HUES64 (cell line): ENCODE data around the gene ANTXR2.

ENCODE experiments used
- H3K27ac ChIP-seq: 2 replicates; pipeline ENCODE4 v1.7.0; 2013; ENCODE audit warnings: low read depth, low read length, inconsistent platforms
- H3K27me3 ChIP-seq: 2 replicates; pipeline ENCODE4 v1.6.1; 2013; ENCODE audit warnings: mild to moderate bottlenecking, low read length; ENCODE audit not compliant: insufficient read depth
- H3K36me3 ChIP-seq: 2 replicates; pipeline ENCODE4 v1.6.1; 2013; ENCODE audit warnings: mild to moderate bottlenecking, low read length; ENCODE audit not compliant: insufficient read depth
- H3K4me1 ChIP-seq: 2 replicates; pipeline ENCODE4 v1.6.1; 2013; ENCODE audit warnings: mild to moderate bottlenecking, low read length, moderate library complexity; ENCODE audit not compliant: insufficient read depth
- H3K4me3 ChIP-seq: 2 replicates; pipeline ENCODE4 v1.5.1; 2013; ENCODE audit warnings: mild to moderate bottlenecking, low read length, moderate library complexity
- H3K9ac ChIP-seq: 2 replicates; pipeline ENCODE4 v1.6.1; 2013; ENCODE audit warnings: mild to moderate bottlenecking, low read depth, low read length
- H3K9me3 ChIP-seq: 2 replicates; pipeline ENCODE4 v1.6.1; 2013; ENCODE audit warnings: low read depth, low read length; ENCODE audit not compliant: insufficient read depth
- WGBS: fragments of 150-250, 120-280 bp; methylation state at CpG from one replicate; pipeline ENCODE4 v1.1.7; 2013; ENCODE audit warnings: missing lambda C conversion rate; 5-methylcytosine and 5-hydroxymethylcytosine counted together

Gene ANTXR2

GRCh38 chr4:79857811-79858210 is 215.2 kb downstream of the ANTXR2 start:
- Histone ChIP-seq H3K27me3 (no peaks in the 10 kb centered on the region), H3K27ac (no peak overlapping the region), H3K4me3 (no peak overlapping the region), H3K4me1 (no peaks in the 10 kb centered on the region), H3K36me3 (no peaks in the 10 kb centered on the region), H3K9me3 (no peaks in the 10 kb centered on the region), H3K9ac (no peak overlapping the region)
- WGBS, result 91% methylated on average over 1 of the region's 1 CpG

GRCh38 chr4:79856196-79856595 is 216.8 kb downstream of the ANTXR2 start:
- 87% methylated on average over 3 of the region's 3 CpGs for WGBS
- H3K27ac ChIP-seq, result no peak overlapping the region

GRCh38 chr4:79854856-79855502 is 218.1 kb downstream of the ANTXR2 start:
- H3K9ac ChIP-seq, result no peak overlapping the region
- WGBS, result 85% methylated on average over 4 of the region's 4 CpGs

More at GRCh38 chr4:79856196-79856595, 216.8 kb downstream of the ANTXR2 start:
- H3K9me3 ChIP-seq, result no peaks in the 10 kb centered on the region
- no peaks in the 10 kb centered on the region for H3K4me1 ChIP-seq
- H3K36me3 ChIP-seq, result no peaks in the 10 kb centered on the region
- H3K27me3 ChIP-seq, result no peaks in the 10 kb centered on the region
- no peak overlapping the region for H3K9ac ChIP-seq
- no peak overlapping the region for H3K4me3 ChIP-seq

GRCh38 chr4:79852305-79852730 is 220.7 kb downstream of the ANTXR2 start:
- Histone ChIP-seq H3K27ac (no peak overlapping the region), H3K36me3 (no peaks in the 10 kb centered on the region)
- 71% methylated on average over 4 of the region's 4 CpGs for WGBS

More at GRCh38 chr4:79854856-79855502, 218.1 kb downstream of the ANTXR2 start:
- Histone ChIP-seq H3K36me3 (no peaks in the 10 kb centered on the region), H3K9me3 (no peaks in the 10 kb centered on the region), H3K4me3 (no peak overlapping the region), H3K27me3 (no peaks in the 10 kb centered on the region), H3K4me1 (no peaks in the 10 kb centered on the region), H3K27ac (no peak overlapping the region)

GRCh38 chr4:79851625-79852304 is 221.3 kb downstream of the ANTXR2 start:
- Histone ChIP-seq H3K4me1 (no peaks in the 10 kb centered on the region; the same call in 1 of the 2 replicates), H3K4me3 (no peak overlapping the region), H3K27ac (no peak overlapping the region), H3K9me3 (no peaks in the 10 kb centered on the region), H3K9ac (no peak overlapping the region), H3K27me3 (no peaks in the 10 kb centered on the region), H3K36me3 (no peaks in the 10 kb centered on the region)
- no CpG with 5 or more reads among the region's 1 CpG for WGBS

More at GRCh38 chr4:79852305-79852730, 220.7 kb downstream of the ANTXR2 start:
- Histone ChIP-seq H3K9ac (no peak overlapping the region), H3K27me3 (no peaks in the 10 kb centered on the region), H3K4me1 (no peaks in the 10 kb centered on the region; the same call in 1 of the 2 replicates), H3K9me3 (no peaks in the 10 kb centered on the region), H3K4me3 (no peak overlapping the region)
